GM18526 (cell line): ENCODE results near the gene HS6ST2.

Experiments used
- POLR2A ChIP-seq: IDR thresholded peaks from 3 replicates; pipeline ENCODE4 v1.6.1; 2011; ENCODE audit not compliant: insufficient read length; ENCODE audit errors: extremely low read depth

HS6ST2 gene

GRCh38 chrX:132795181-132795580, 163.2 kb downstream of the HS6ST2 start:
- TF ChIP-seq POLR2A, result no peak

GRCh38 chrX:132791714-132792113, 166.7 kb downstream of the HS6ST2 start:
- TF ChIP-seq POLR2A, result no peak

- TF ChIP-seq POLR2A, result no peak
Measured at GRCh38 chrX:132790329-132790728, 168.1 kb downstream of the HS6ST2 start.

GRCh38 chrX:132786217-132786616, 172.2 kb downstream of the HS6ST2 start:
- TF ChIP-seq POLR2A, result no peak

GRCh38 chrX:132778917-132779316, 179.5 kb downstream of the HS6ST2 start:
- no peak for TF ChIP-seq POLR2A

- TF ChIP-seq POLR2A, result no peak
Measured at GRCh38 chrX:132776486-132777210, 181.8 kb downstream of the HS6ST2 start.

GRCh38 chrX:132775263-132775823, 183.1 kb downstream of the HS6ST2 start:
- TF ChIP-seq POLR2A, result no peak

GRCh38 chrX:132774010-132774714, 184.3 kb downstream of the HS6ST2 start:
- no peak for TF ChIP-seq POLR2A

GRCh38 chrX:132769609-132770008, 188.8 kb downstream of the HS6ST2 start:
- TF ChIP-seq POLR2A, result no peak

GRCh38 chrX:132766452-132766851, 192.0 kb downstream of the HS6ST2 start:
- TF ChIP-seq POLR2A, result no peak

- TF ChIP-seq POLR2A, result no peak
Measured at GRCh38 chrX:132763528-132763927, 194.9 kb downstream of the HS6ST2 start.

- no peak for TF ChIP-seq POLR2A
Measured at GRCh38 chrX:132758759-132759158, 199.7 kb downstream of the HS6ST2 start.

- TF ChIP-seq POLR2A, result no peak
Measured at GRCh38 chrX:132757066-132757623, 201.3 kb downstream of the HS6ST2 start.

GRCh38 chrX:132756439-132756838, 202.0 kb downstream of the HS6ST2 start:
- TF ChIP-seq POLR2A, result no peak

- TF ChIP-seq POLR2A, result no peak
Measured at GRCh38 chrX:132751063-132751690, 207.3 kb downstream of the HS6ST2 start.

GRCh38 chrX:132750331-132751062, 207.9 kb downstream of the HS6ST2 start:
- TF ChIP-seq POLR2A, result no peak
